Testis (tissue), 2 donors: ENCODE results near the gene DYNC1LI1.

Experiments used
- CTCF ChIP-seq, 3 experiments: fragments of 450-650 bp in 2 of 3; fragments of 200-600 bp in 1 of 3; sonication (generic) in 1 of 3; IDR thresholded peaks; one replicate each; pipeline ENCODE4 v1.5.1; 2016 to 2019; ENCODE audit warnings: antibody characterized with exemption in 3 of 3, mild to moderate bottlenecking in 2 of 3, moderate library complexity in 1 of 3
- POLR2A ChIP-seq: fragments of 450-650 bp; IDR thresholded peaks from one replicate; pipeline ENCODE4 v1.6.1; 2017; ENCODE audit warnings: antibody characterized with exemption, mild to moderate bottlenecking, moderate library complexity

- TF ChIP-seq CTCF (IDR thresholded peaks at IDR 0.05) (no peak), POLR2A (no peak)
Measured at GRCh38 chr3:32571192-32571485, 481 bp upstream of the DYNC1LI1 start.
